Measurements from ENCODE around the gene XPA.

GRCh38 chr9:97726716-97727115, 29.6 kb upstream of the XPA start:
- TF ChIP-seq LEF1 (IDR thresholded peaks at IDR 0.05; ENCODE audit: borderline replicate concordance) = no peak
- no peak for TF ChIP-seq SUZ12 (IDR thresholded peaks at IDR 0.05)
- TF ChIP-seq TARDBP (IDR thresholded peaks at IDR 0.05) = no peak
- TF ChIP-seq ARNT (IDR thresholded peaks at IDR 0.05) = no peak

Data from HEK293T (cell line).